Neural cell (in vitro differentiated cells): Measurements from ENCODE around the gene BPI. TPM values are rescaled to one million over a fixed set of nuclear protein-coding genes. Genes with fewer than 3 reads are reported as not detected.

ENCODE experiments used
- H2AFZ ChIP-seq: fragments of 200-600, 300-800 bp; sonication (generic), shearing (Covaris generic); 2 replicates; pipeline ENCODE4 v1.6.0; 2014; ENCODE audit warnings: low read depth, mild to moderate bottlenecking, antibody characterized with exemption, low read length, moderate library complexity
- H3F3A ChIP-seq: fragments of 200-600 bp; shearing (Covaris generic); 2 replicates; pipeline ENCODE4 v1.6.1; 2016; ENCODE audit warnings: mild to moderate bottlenecking, moderate library complexity, mixed read lengths, antibody characterized with exemption, low read length; ENCODE audit not compliant: insufficient read depth, poor library complexity, severe bottlenecking
- H3K27ac ChIP-seq: fragments of 200-600, 300-800 bp; sonication (generic), shearing (Covaris generic); 2 replicates; pipeline ENCODE4 v1.5.1; 2014; ENCODE audit warnings: mild to moderate bottlenecking, low read length, moderate library complexity
- H3K27me3 ChIP-seq: fragments of 300-800, 200-600 bp; sonication (generic), shearing (Covaris generic); 2 replicates; pipeline ENCODE4 v1.6.0; 2014; ENCODE audit warnings: mild to moderate bottlenecking, low read depth, low read length, moderate library complexity; ENCODE audit not compliant: insufficient read depth
- H3K36me3 ChIP-seq: fragments of 300-800, 200-600 bp; sonication (generic), shearing (Covaris generic); 2 replicates; pipeline ENCODE4 v1.5.1; 2014; ENCODE audit warnings: mild to moderate bottlenecking, antibody characterized with exemption, low read length, moderate library complexity; ENCODE audit not compliant: insufficient read depth
- H3K4me2 ChIP-seq: fragments of 300-800, 200-600 bp; sonication (generic), shearing (Covaris generic); 2 replicates; pipeline ENCODE4 v1.6.0; 2014; ENCODE audit warnings: mild to moderate bottlenecking, low read length
- H3K4me3 ChIP-seq: fragments of 300-800, 200-600 bp; sonication (generic), shearing (Covaris generic); 2 replicates; pipeline ENCODE4 v1.5.1; 2014; ENCODE audit warnings: mild to moderate bottlenecking, low read length, moderate library complexity
- H3K79me2 ChIP-seq: fragments of 200-600 bp; shearing (Covaris generic); replicated peaks from 2 replicates; pipeline ENCODE4 v1.6.0; 2014; ENCODE audit warnings: mild to moderate bottlenecking, low read length, moderate library complexity; ENCODE audit not compliant: insufficient read depth
- H3K9ac ChIP-seq: fragments of 300-800, 200-600 bp; sonication (generic), shearing (Covaris generic); 2 replicates; pipeline ENCODE4 v1.6.1; 2016; ENCODE audit warnings: mild to moderate bottlenecking, low read length, mixed read lengths
- H3K9me2 ChIP-seq: fragments of 200-600 bp; shearing (Covaris generic); 2 replicates; pipeline ENCODE4 v1.6.1; 2016; ENCODE audit warnings: mild to moderate bottlenecking, low read length, mixed read lengths; ENCODE audit not compliant: insufficient read depth
- H3K9me3 ChIP-seq: fragments of 200-600, 300-800 bp; sonication (generic), shearing (Covaris generic); 2 replicates; pipeline ENCODE4 v1.6.1; 2016; ENCODE audit warnings: mild to moderate bottlenecking, mixed run types, low read length, moderate library complexity, mixed read lengths
- H4K20me1 ChIP-seq: fragments of 200-600 bp; shearing (Covaris generic); 2 replicates; pipeline ENCODE4 v1.6.1; 2016; ENCODE audit warnings: mild to moderate bottlenecking, mixed run types; ENCODE audit not compliant: insufficient read depth
- CTCF ChIP-seq: fragments of 450-650 bp; IDR thresholded peaks from 2 replicates; pipeline ENCODE4 v1.5.1; 2014; ENCODE audit warnings: antibody characterized with exemption, mild to moderate bottlenecking, moderate library complexity; ENCODE audit not compliant: poor library complexity, severe bottlenecking
- EP300 ChIP-seq: fragments of 450-650 bp; conservative IDR thresholded peaks from 2 replicates; pipeline ENCODE4 v1.6.1; 2014; ENCODE audit warnings: antibody characterized with exemption, mild to moderate bottlenecking, moderate library complexity; ENCODE audit not compliant: poor library complexity, severe bottlenecking
- EZH2 ChIP-seq: fragments of 200-600, 300-800 bp; shearing (Covaris generic), sonication (generic); IDR thresholded peaks from 2 replicates; pipeline ENCODE4 v1.6.1; 2014; ENCODE audit warnings: antibody characterized with exemption, low read length, borderline replicate concordance, mild to moderate bottlenecking; ENCODE audit not compliant: insufficient read depth, poor library complexity, severe bottlenecking
- MXI1 ChIP-seq: fragments of 450-650 bp; conservative IDR thresholded peaks from 2 replicates; pipeline ENCODE4 v1.6.1; 2014; ENCODE audit warnings: antibody characterized with exemption, mild to moderate bottlenecking; ENCODE audit not compliant: poor library complexity, severe bottlenecking
- POLR2AphosphoS5 ChIP-seq: IDR thresholded peaks from 2 replicates; pipeline ENCODE4 v1.6.1; 2012
- RAD21 ChIP-seq: fragments of 450-650 bp; conservative IDR thresholded peaks from 2 replicates; pipeline ENCODE4 v1.6.1; 2014; ENCODE audit warnings: antibody characterized with exemption, mild to moderate bottlenecking, moderate library complexity
- REST ChIP-seq: IDR thresholded peaks from 2 replicates; pipeline ENCODE4 v1.6.1; 2012; ENCODE audit warnings: borderline replicate concordance
- SMC3 ChIP-seq: fragments of 450-650 bp; conservative IDR thresholded peaks from 2 replicates; pipeline ENCODE4 v1.6.1; 2014; ENCODE audit warnings: antibody characterized with exemption, mild to moderate bottlenecking, moderate library complexity; ENCODE audit not compliant: poor library complexity
- TAF1 ChIP-seq: IDR thresholded peaks from 2 replicates; pipeline ENCODE4 v1.6.1; 2012; ENCODE audit warnings: low read depth
- polyA plus RNA-seq: library from polyadenylated mRNA; depleted of rRNA; stranded (reverse); fragments of >200 nt; gene quantifications from 2 replicates; pipeline ENCODE4 v1.2.3, GENCODE V29; 2014

The BPI gene
- polyA plus RNA-seq, 1 donor from 2014 or later = not detected

GRCh38 chr20:38386851-38387250 is 82.9 kb downstream of the BPI start:
- H3K27ac ChIP-seq = no peak overlapping the region
- TF ChIP-seq CTCF (no peak), REST (no peak), POLR2AphosphoS5 (no peak), EZH2 (no peak), MXI1 (no peak), SMC3 (no peak), TAF1 (no peak), EP300 (no peak), RAD21 (no peak)
- no peaks in the 10 kb centered on the region for H3K79me2 ChIP-seq
- no peak overlapping the region for H3K9ac ChIP-seq
- H2AFZ ChIP-seq = no peak overlapping the region
- H3K36me3 ChIP-seq = no peaks in the 10 kb centered on the region
- H3K27me3 ChIP-seq = no peaks in the 10 kb centered on the region
- no peaks in the 10 kb centered on the region for H3K9me2 ChIP-seq
- no peak overlapping the region for H3K4me2 ChIP-seq
- no peaks in the 10 kb centered on the region for H3F3A ChIP-seq
- no peaks in the 10 kb centered on the region for H3K9me3 ChIP-seq
- no peaks in the 10 kb centered on the region for H4K20me1 ChIP-seq
- no peak overlapping the region for H3K4me3 ChIP-seq

Other genes starting within 250 kb of the BPI start
- gene TGM2, start 138.9 kb upstream of the BPI start, polyA plus RNA-seq = not detected in 2 replicates
- gene KIAA1755, start 43.4 kb upstream of the BPI start, polyA plus RNA-seq = 1.3 TPM in 1 of 2 replicates, not detected in the other
- gene LBP, start 42.3 kb downstream of the BPI start, polyA plus RNA-seq = not detected in 2 replicates
- 20.4 and 23.1 TPM in 2 replicates for gene SNHG17, start 131.2 kb downstream of the BPI start, polyA plus RNA-seq
- 30.0 TPM in 2 replicates for gene RALGAPB, start 168.7 kb downstream of the BPI start, polyA plus RNA-seq